Mesodermal cell (in vitro differentiated cells): ENCODE results near the gene MAML3.

ENCODE experiments used
- H3K27ac ChIP-seq: 2 replicates; pipeline ENCODE4 v1.7.0; 2013; ENCODE audit warnings: mild to moderate bottlenecking, low read depth, low read length, moderate library complexity; ENCODE audit not compliant: severe bottlenecking
- H3K36me3 ChIP-seq: 2 replicates; pipeline ENCODE4 v1.7.1; 2013; ENCODE audit warnings: mild to moderate bottlenecking, low read length, moderate library complexity; ENCODE audit not compliant: control insufficient read depth, insufficient read depth
- H3K4me1 ChIP-seq: one replicate; pipeline ENCODE4 v1.7.1; 2013; ENCODE audit warnings: mild to moderate bottlenecking, low read length; ENCODE audit not compliant: insufficient read depth, control insufficient read depth, poor library complexity, severe bottlenecking
- H3K4me3 ChIP-seq: 2 replicates; pipeline ENCODE4 v1.7.0; 2013; ENCODE audit warnings: low read length, control low read depth, mild to moderate bottlenecking; ENCODE audit not compliant: insufficient read depth, poor library complexity, severe bottlenecking; ENCODE audit errors: extremely low read depth
- H3K9me3 ChIP-seq: 2 replicates; pipeline ENCODE4 v1.7.1; 2013; ENCODE audit warnings: mild to moderate bottlenecking, low read length, moderate library complexity; ENCODE audit not compliant: control insufficient read depth
- WGBS, 2 experiments: methylation state at CpG; one replicate each; pipeline ENCODE4 v1.1.5; 2013; ENCODE audit warnings: missing lambda C conversion rate in 2 of 2; ENCODE audit not compliant: insufficient coverage in 2 of 2; 5-methylcytosine and 5-hydroxymethylcytosine counted together

The MAML3 gene

DNA sequence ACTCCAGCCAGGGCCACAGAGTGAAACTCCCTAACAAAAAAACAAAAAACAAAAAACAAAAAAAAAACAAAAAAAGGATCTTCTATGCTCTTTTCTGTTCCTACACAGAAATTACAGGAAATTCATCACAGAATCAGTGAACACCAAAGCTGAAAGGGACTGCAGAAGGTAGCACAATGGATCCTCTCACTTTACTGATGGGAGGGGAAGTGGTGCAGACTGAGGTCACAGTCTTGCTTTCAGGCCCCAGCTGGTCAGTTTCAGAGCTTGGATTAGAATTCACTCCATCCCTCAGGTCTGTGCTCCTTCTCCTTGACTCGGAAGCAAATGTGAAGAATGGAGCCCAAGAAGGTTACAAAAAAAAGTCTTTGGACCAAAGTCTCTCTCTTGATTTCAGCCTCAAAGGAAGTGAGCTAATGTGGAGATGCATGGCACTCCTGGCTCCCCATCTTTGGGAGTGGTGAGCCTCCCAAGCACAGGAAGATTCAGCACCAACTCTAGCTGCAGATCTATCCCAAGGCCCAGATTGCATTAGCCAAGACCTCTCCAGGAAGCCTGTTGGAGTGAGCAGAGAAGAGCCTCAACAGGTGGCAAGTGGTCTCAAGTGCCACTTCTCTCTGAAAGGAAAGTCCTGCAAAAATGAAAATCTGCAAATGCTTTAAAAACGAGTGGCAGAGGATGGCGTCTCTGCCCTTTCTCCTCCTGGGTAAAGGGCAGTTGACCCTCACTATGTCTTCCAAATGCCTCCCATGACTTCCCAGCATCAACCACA lies 176.0 kb downstream of the MAML3 start:
- 60 to 83% methylated on average over 1 of the region's 3 CpGs for WGBS, 2 experiments
- Histone ChIP-seq H3K36me3 (peaks cover 16% of the 10 kb centered on the region), H3K27ac (no peak overlapping the region), H3K4me1 (peaks cover 4% of the 10 kb centered on the region), H3K4me3 (no peak overlapping the region), H3K9me3 (no peaks in the 10 kb centered on the region)

DNA sequence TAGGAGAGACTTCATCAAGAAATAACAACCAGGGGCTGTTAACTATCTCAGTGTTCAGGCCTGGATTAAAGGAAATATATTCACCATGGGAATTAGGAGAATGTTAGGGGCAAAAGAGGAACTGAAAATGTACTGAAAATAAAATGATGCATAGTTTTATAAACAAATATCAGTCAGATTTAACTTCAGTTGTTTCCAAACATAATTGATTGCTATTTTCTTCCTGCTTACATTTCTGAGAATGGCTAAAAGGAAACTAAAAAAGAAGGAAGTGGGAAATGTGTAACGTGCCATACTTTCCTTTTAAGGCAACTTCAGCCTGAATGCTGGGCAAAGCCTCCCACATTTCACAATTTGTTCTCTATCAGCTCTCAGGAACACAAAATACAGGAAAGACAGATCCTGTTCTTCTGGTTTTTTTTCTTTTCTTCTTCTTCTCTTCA lies 178.1 kb downstream of the MAML3 start:
- peaks cover 16% of the 10 kb centered on the region for H3K36me3 ChIP-seq
- no CpG with 5 or more reads among the region's 1 CpG for WGBS, 2 experiments
- no peaks in the 10 kb centered on the region for H3K9me3 ChIP-seq
- no peaks in the 10 kb centered on the region for H3K4me1 ChIP-seq
- H3K4me3 ChIP-seq: no peak overlapping the region
- H3K27ac ChIP-seq: peak overlapping the region; percentile 57

DNA sequence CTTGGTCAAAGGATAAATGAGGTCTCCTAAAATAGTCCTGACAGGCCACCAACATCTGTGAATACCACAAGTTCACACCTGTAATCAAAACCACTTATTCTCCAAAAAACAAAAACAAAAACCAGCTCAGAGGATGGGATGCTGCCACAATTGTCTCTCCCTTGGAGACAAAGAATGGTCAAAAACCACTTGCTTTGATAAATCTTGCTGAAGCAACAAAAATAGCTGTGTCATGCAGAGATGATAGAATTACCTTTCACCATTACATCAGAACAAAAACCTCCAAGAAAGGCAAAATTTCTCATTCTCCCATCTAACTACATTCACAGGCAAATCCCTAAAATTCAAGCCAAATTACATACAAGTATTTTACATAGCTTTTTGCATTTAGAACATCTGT lies 180.4 kb downstream of the MAML3 start:
- Histone ChIP-seq H3K4me3 (no peak overlapping the region), H3K27ac (no peak overlapping the region), H3K4me1 (no peaks in the 10 kb centered on the region), H3K9me3 (no peaks in the 10 kb centered on the region), H3K36me3 (peaks cover 3% of the 10 kb centered on the region)

- Histone ChIP-seq H3K4me1 (no peaks in the 10 kb centered on the region), H3K9me3 (no peaks in the 10 kb centered on the region), H3K36me3 (peaks cover 3% of the 10 kb centered on the region), H3K4me3 (no peak overlapping the region), H3K27ac (no peak overlapping the region)
- whole genome bisulfite sequencing, 2 experiments: 37 to 42% methylated on average over 3 of the region's 3 CpGs
Observed at GRCh38 chr4:139973015-139973414, 181.0 kb downstream of the MAML3 start.

GRCh38 chr4:139972305-139972704 lies 181.7 kb downstream of the MAML3 start:
- Histone ChIP-seq H3K9me3 (no peaks in the 10 kb centered on the region), H3K4me1 (no peaks in the 10 kb centered on the region), H3K36me3 (peaks cover 3% of the 10 kb centered on the region), H3K4me3 (no peak overlapping the region), H3K27ac (no peak overlapping the region)

GRCh38 chr4:139971111-139971510 lies 182.9 kb downstream of the MAML3 start:
- WGBS, 2 experiments: 43 to 88% methylated on average over 1 of the region's 1 CpG
- Histone ChIP-seq H3K4me3 (no peak overlapping the region), H3K36me3 (no peaks in the 10 kb centered on the region), H3K27ac (no peak overlapping the region), H3K4me1 (no peaks in the 10 kb centered on the region), H3K9me3 (no peaks in the 10 kb centered on the region)

DNA sequence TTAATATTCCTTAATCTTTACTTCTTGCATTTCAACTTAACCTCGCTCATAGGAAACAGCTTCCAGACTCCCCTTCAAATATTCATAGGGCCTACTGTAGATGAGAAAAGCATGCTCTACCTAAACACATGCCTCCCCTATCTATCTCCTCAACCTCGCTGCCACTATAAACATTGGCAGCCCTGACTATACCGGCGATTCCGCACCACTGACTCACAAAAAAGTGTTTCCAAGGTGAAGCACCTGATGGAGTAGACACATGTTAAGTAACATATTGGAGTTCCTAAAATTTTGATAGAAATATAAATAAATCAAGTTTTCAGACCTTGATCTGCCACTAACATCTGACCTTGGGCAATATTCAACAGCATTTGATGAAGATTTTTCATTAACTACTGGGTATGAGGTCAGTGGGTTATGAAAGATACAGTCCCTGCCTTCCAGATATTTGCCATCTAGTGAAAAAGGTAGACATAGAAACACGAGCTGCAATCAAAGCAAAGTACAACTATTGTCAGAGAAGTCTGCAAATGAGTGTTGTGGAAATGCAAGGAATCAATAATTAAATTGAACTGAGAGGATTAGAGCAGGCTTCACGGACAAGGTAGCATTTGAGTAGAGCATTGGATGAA lies 184.2 kb downstream of the MAML3 start:
- Histone ChIP-seq H3K36me3 (no peaks in the 10 kb centered on the region), H3K4me3 (no peak overlapping the region), H3K4me1 (peaks cover 3% of the 10 kb centered on the region), H3K27ac (no peak overlapping the region), H3K9me3 (no peaks in the 10 kb centered on the region)
- 95% methylated on average over 2 to 3 of the region's 7 CpGs for whole genome bisulfite sequencing, 2 experiments

DNA sequence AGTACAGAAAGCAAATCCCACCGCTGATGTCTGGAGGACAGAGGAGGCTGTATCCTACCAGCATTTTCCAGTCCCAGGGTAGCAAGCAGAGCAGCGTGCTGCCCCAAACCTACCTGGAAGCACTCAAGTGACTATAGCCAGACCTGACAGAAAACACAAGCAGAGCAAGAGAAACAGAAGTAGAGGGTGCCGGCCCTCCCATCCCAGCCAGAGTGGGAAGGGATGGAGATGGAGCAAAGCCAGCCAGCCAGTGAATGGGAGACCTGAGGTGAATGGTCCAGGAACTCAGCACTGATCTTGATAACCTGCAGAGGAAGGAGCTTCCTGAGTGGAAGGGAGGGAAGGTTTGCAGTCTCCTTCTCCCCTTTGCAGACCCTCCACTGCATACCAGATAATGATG lies 185.2 kb downstream of the MAML3 start:
- Histone ChIP-seq H3K9me3 (no peaks in the 10 kb centered on the region), H3K4me3 (no peak overlapping the region), H3K27ac (no peak overlapping the region), H3K4me1 (peaks cover 3% of the 10 kb centered on the region), H3K36me3 (no peaks in the 10 kb centered on the region)
- WGBS, 2 experiments: 79 to 83% methylated on average over 2 to 3 of the region's 3 CpGs

DNA sequence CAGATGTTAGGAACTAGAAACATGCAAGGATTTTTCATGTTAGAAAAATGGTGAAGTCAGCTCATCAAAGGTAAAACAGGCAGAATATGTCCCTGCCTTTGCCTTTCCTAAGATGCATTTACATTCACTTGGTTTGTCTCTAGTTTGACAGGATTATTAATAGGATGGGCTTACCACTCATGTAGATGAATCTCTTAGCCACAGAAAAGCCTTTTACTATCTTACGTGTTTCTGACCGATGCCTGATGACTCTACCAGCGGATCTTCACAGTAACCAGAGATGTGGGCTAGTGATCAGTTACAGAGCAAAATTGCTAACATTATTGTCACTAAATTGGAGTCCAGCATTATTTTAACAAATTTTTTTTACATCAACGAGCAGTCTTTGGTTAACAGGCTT lies 187.6 kb downstream of the MAML3 start:
- H3K36me3 ChIP-seq: no peaks in the 10 kb centered on the region
- H3K9me3 ChIP-seq: no peaks in the 10 kb centered on the region
- H3K4me1 ChIP-seq: peaks cover 3% of the 10 kb centered on the region
- H3K4me3 ChIP-seq: no peak overlapping the region
- no peak overlapping the region for H3K27ac ChIP-seq
- WGBS, 2 experiments: 67 to 92% methylated on average over 1 to 4 of the region's 4 CpGs

DNA sequence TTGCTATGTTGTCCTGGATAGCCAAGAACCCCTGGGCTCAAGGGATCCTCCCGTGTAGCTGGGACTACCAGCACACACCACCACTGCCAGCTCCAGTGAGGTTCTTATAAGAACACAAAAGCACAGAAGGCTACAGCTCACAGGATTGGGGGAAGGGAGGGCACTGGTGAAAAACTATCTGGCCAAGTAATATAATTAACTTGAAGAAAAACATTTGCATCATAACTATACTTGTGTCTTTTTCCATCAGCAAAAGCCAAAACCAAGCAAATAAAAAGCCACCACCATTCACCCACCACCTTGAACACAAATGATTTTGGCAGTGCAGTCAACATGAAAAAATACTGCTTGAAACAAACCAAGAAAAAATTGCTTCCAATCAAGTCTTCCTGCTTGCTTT lies 188.2 kb downstream of the MAML3 start:
- H3K4me1 ChIP-seq: peaks cover 3% of the 10 kb centered on the region
- no CpG with 5 or more reads among the region's 1 CpG for WGBS, 2 experiments
- no peak overlapping the region for H3K4me3 ChIP-seq
- no peak overlapping the region for H3K27ac ChIP-seq
- H3K36me3 ChIP-seq: no peaks in the 10 kb centered on the region
- H3K9me3 ChIP-seq: no peaks in the 10 kb centered on the region

DNA sequence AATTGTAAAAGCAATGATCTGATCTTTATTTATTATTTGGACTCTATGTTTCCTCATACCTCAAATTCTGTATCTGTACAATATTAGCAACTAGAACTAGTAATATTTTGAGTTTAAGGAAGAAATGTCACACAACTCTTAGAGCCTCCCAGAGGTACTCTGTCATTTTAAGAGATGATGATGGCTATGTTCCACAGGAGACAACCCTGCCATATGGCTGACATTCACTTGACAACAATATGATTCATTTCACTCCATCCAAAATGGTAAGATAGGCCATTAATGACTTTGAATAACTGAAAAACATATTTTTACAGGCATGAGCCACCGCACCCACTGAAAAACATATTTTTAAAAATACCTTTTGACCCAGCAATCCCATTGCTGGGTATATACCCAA lies 190.3 kb downstream of the MAML3 start:
- no peak overlapping the region for H3K4me3 ChIP-seq
- 88 to 100% methylated on average over 1 of the region's 1 CpG for WGBS, 2 experiments
- H3K27ac ChIP-seq: no peak overlapping the region
- H3K9me3 ChIP-seq: no peaks in the 10 kb centered on the region
- H3K4me1 ChIP-seq: peaks cover 3% of the 10 kb centered on the region
- H3K36me3 ChIP-seq: no peaks in the 10 kb centered on the region
